HG02852 (cell line): ENCODE measurements around the gene RAD51B.

Source experiments
- ATAC-seq: cut with Tn5 transposase; IDR thresholded peaks from one replicate; pipeline ENCODE4 v1.9.1; 2021; ENCODE audit warnings: mild to moderate bottlenecking, moderate library complexity; ENCODE audit not compliant: unreplicated experiment

Gene RAD51B

DNA sequence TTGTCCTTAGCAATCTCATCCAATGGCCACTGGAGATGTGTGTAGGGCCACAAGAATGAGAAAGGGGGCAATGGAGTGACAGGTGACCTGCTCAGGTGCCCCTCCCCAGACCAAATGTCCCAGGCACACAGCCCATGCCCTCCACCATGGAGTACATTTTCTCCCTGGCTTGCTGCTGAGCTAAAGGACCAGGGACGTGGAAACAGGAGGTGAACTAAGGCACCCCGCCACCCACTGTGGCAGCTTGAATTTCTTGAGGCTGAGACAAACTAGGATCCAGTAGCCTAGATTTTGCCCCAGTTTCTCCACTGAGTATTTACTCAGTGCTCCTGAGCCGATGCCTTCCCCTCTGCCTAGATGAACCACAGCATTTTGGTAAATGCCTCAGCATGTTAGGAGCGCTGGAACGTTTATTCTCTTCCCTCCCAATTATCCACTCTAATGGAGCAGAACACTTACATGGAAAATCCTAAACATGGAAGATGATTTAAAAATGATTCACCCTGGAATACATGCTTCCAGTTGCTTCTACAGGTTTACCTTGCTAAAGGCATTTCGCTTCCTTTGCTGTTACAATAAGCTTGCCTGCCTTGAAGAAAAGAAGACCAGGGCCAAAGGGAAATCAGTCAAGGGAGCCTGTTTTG, 775.3 kb downstream of the RAD51B start:
- no peak for ATAC-seq

DNA sequence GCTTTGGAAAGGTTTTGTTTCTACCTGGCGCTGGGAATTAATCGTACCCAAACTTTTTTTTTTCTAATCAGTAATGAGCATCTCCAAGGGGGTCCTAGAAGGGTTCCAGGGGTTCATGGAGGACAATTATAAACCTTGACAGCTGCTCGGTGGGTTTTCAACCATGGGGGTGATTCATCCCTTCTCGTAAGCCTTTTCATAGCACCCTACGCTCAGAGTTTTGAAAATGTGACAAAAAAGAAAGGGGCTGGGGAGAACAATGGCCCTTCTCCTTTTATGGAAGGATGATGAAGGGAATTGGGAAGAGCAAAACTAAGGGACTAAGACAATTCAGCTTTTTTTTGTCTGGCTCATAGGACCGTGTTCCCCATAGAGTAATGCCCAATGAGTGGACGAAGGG, 776.6 kb downstream of the RAD51B start:
- no peak for ATAC-seq

- no peak for ATAC-seq
Observed at GRCh38 chr14:68596701-68597100, 777.1 kb downstream of the RAD51B start.

GRCh38 chr14:68598089-68598488, 778.5 kb downstream of the RAD51B start:
- ATAC-seq: no peak

DNA sequence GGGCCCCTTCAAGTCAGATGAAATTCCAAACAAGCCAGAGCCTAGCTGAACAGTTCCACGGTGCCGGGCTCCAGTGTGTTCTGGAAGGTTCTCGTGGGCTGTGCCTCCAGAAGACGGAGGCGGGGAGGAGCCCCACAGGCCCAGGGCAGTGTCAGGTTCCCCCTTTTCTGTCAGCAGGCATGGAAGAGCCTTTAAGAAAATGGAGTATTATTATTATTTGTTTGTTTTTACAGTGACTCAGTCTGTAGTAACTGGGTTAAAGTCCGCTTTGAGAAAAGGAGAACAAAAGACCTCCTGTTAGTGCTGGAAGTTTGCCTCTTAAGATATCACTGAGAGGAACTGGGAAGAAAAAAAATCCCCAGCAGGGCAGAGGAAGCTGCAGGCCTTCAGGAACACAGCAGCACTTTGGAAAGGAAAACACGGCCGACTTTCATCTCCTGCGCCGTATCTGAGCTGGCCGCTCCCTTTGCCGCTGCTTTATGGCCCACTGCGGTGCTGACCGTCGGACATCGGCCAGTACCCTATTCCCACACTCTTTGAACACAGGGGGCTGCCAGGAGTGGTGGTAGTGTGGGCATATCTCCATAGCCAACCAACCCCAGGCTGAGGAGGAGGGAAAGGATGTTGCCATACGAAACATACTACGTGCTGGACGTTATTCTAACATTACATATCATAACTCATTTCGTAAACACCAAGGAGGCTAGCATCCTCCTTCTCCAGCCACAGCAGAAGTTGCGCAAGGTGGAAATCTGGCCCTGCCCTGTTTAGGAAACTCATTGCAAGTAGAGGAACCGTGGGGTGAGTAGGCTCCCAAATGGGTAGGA, 779.3 kb downstream of the RAD51B start:
- no peak for ATAC-seq

GRCh38 chr14:68599896-68600610, 780.5 kb downstream of the RAD51B start:
- ATAC-seq: no peak

DNA sequence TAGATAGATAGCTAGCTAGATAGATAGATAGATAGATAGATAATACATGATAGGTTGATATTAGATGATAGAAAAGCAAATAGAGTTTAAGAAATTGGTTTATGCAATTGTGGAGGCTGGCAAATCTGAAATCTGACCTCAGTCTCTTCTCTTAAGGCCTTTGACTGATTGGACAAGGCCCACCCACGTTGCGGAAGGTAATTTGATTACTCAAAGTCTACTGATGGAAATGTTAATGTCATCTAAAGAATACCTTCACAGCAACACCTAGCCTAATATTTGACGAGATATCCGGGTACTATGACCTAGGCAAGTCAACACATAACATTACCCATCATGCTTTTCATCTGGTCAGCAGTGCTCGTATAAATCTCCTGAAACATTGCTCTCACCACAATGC, 782.9 kb downstream of the RAD51B start:
- no peak for ATAC-seq

DNA sequence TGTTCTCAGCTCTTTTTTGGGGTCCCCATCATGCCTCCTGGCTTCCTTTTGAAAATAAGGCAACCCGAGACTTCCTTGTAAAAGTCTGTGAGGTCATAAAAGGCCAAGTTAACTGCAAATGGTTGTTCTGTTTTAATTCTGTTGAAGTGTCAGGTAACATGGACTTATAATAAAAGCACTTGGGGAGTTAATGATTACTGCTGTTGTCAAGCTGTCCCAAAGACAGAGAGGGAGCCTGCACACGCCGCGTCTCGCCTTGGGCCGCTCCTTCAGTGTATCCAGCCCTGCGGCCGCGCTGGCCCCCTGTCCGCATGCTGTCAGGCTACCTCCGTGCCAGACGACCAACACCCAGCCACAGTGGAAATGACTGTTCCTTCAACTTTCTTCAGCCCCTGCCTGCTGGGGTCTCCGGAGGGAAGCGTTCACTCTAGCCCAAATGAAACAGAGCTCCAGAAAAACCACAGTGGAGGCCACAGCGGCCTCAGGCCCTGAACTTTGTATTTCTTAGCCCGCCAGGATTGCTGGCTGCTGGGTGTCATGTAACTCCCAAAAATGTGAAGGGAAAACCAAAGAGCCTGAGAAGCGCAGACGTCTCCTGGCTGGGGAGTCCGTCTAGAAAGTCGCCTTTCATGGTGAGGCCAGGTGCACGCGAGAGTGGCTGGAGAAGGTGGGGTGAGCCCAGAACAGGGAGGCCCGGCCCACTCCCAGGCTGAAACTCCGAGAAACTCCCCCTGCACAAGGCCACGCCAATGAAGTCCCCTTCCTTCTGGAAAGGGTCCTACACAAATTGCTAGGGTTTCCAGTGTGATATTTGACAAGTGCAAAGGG, 784.2 kb downstream of the RAD51B start:
- no peak for ATAC-seq

DNA sequence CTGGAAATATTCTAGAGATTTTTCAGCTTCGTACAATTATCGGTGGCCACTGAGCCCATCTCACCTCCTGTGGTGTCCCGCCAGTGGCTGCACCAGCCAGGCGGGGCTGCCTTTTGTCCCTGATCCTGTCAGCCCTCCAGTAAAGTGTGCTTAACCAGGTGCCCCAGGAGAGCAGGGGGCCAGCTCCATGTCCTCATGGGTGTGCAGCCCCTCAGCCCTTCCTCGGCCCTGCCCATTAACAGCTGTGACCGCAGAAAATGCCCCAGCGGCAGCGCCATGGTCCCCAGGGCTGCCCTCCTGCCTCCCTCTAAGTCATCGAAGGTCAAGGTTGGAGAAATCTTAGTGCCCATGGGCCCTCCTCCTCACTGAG, 784.8 kb downstream of the RAD51B start:
- ATAC-seq: no peak

- ATAC-seq: no peak
Observed at GRCh38 chr14:68604822-68605221, 785.2 kb downstream of the RAD51B start.

DNA sequence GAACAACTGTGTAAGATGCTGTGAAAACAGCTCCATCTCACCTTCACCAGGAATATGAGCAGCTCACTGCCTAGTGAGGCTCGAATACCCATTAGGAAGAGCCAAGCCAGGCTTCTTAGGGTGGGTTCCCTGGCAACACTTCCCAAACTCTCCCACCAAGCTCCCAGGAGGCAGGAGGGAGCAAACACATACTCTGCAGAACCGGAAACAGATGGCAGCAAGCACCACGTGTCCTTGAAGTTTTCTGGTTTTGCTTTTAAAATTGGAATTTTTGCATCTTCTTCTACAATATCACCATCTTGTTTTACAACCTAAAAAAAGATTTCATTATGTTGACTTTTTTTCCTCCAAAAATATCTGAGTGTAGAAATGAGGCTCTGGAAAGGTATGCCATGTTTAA, 786.6 kb downstream of the RAD51B start:
- ATAC-seq: no peak

GRCh38 chr14:68606644-68607043, 787.1 kb downstream of the RAD51B start:
- ATAC-seq: no peak

DNA sequence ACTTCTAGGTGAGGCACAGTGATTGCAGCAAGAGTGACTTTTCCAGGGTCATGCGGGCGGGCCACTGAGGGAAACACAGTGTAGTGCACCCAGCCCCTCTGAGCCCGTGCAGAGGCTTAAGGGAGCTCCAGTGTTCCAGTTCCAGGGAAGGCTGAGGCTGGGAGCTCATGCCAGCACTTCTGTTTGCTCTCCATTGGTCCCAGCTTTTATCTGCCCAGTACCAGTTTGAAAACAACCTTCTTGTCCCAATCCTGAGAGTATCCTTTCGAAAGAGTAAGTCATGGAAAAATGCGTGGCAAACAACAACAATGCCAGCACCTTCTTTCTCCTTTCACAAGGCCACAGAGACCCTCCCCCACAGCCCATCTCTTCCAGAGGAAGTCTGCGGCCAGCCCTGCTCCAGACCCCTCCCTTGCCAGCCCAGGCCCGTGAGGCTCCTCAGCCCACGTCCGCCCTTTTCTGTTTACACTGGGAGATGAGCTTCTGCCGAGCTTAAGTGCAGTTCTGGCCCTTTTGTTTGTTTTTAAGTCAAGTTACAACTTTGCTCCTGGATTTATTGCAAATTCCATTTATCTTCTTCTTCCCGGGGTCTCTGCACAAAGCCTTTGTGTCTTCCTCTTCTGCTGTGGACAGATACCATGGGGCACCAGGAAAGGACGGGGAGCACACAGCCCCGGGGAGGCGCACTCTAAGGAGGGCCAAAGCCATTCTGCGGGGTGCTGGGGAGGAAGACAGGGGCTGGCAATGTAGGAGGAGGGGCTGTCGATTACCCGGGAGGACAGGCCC, 787.7 kb downstream of the RAD51B start:
- ATAC-seq: no peak

GRCh38 chr14:68607867-68608573, 788.4 kb downstream of the RAD51B start:
- no peak for ATAC-seq

- no peak for ATAC-seq
Observed at GRCh38 chr14:68608574-68608962, 789.0 kb downstream of the RAD51B start.

- ATAC-seq: no peak
Observed at GRCh38 chr14:68609012-68609411, 789.4 kb downstream of the RAD51B start.

DNA sequence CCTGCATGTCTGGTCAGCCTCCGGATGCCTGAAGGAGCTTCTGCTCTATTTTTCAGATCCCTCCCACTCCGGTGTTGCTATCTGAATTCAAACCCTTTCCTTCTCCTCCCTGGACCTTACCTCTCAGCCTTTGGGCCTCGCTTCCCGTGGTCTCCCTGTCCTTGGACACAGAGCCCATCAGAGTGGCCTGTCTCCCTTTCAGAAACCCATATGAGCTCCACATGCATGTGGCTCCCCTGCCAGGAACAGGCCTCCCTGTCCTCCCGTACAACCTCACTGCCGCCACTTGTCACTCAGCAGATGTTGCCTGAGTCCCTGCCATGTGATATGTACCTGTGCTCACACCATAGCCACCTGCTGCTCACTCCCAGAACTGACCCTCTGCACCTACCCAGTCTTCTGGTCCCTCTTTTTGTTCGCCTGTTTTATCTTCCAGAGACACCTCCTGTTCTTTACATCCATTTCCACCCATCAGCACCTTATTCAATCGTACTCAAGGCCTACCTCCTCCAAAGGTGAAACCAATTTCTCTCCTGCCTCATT, 790.7 kb downstream of the RAD51B start:
- no peak for ATAC-seq

DNA sequence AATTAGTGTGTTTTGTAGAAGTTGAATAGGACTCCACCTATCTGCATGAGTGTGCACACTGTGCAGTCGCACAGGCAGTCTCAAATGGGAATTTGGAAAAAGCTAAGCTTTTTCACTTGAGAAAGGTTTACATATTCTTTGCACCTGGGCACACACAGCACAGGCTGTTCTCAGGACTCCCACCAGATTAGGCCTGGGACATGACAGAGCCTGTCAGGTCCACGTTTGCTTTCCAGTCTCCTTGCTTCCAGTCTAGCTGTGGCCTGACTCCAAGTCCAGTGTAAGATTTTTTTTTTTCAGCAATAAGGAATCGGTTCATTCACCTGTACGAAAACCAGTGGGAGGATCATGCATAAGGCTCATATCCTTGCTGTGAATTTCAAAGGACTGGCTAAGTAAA, 792.0 kb downstream of the RAD51B start:
- no peak for ATAC-seq

- no peak for ATAC-seq
Observed at GRCh38 chr14:68612049-68612448, 792.5 kb downstream of the RAD51B start.
